Endothelial cell of umbilical vein (primary cell): Measurements from ENCODE around the gene ABR. TPM values are rescaled to one million over a fixed set of nuclear protein-coding genes. Genes with fewer than 3 reads are reported as not detected.

Experiments
- BruUV-seq: library from RNA; stranded (reverse); fragments of 400-500 nt; replicated peaks from 2 replicates; lab custom pipeline; 2021; lab: Mats Ljungman, UMichigan
- CTCF ChIA-PET: fragments of 300-600, 350-600 bp; sonication (Branson Sonifier 250); formaldehyde crosslinking; loops from one replicate; lab custom pipeline; 2021; ENCODE audit warnings: antibody characterized with exemption, inconsistent platforms; lab: Charles Lee
- POLR2A ChIA-PET: fragments of 300-600, 350-600 bp; sonication (Branson Sonifier 250); formaldehyde crosslinking; loops from one replicate; lab custom pipeline; 2021; ENCODE audit warnings: antibody characterized with exemption, inconsistent platforms; lab: Charles Lee
- DNase-seq: peaks from one replicate; pipeline ENCODE4 v3.0.0-alpha.2; 2011; ENCODE audit warnings: low read depth, low spot score
- FAIRE-seq: peaks from 2 replicates; lab custom pipeline; 2011; peaks lifted over from hg19 to GRCh38; lab: Jason Lieb, UNC
- H2AFZ ChIP-seq: 2 replicates; pipeline ENCODE4 v1.6.0; 2012; ENCODE audit warnings: low read depth, low read length, control low read depth, inconsistent platforms
- H3K27ac ChIP-seq: 2 replicates; pipeline ENCODE4 v1.5.1; 2011; ENCODE audit warnings: low read depth, mild to moderate bottlenecking, control low read depth, low read length, moderate library complexity; ENCODE audit not compliant: insufficient read depth
- H3K27me3 ChIP-seq, 2 experiments: 2 replicates each; pipeline versions ENCODE4 v1.6.0 to v1.6.1; 2011; ENCODE audit warnings: low read length in 2 of 2, mixed read lengths in 1 of 2; ENCODE audit not compliant: control insufficient read depth in 2 of 2, insufficient read depth in 2 of 2
- H3K36me3 ChIP-seq, 2 experiments: 2 replicates in 1 of 2; 3 replicates in 1 of 2; pipeline ENCODE4 v1.5.1; 2011; ENCODE audit warnings: low read length in 2 of 2, mild to moderate bottlenecking in 1 of 2, moderate library complexity in 1 of 2; ENCODE audit not compliant: control insufficient read depth in 2 of 2, insufficient read depth in 2 of 2; ENCODE audit errors: extremely low read depth in 1 of 2
- H3K4me1 ChIP-seq: 3 replicates; pipeline ENCODE4 v1.5.1; 2011; ENCODE audit warnings: mild to moderate bottlenecking, low read length; ENCODE audit not compliant: control insufficient read depth, insufficient read depth; ENCODE audit errors: extremely low read depth
- H3K4me2 ChIP-seq: 2 replicates; pipeline ENCODE4 v1.6.1; 2011; ENCODE audit warnings: low read length, control low read depth, mixed read lengths; ENCODE audit not compliant: insufficient read depth
- H3K4me3 ChIP-seq, 3 experiments: fragments of 200-600 bp in 1 of 3; sonication (generic), shearing (Covaris generic) in 1 of 3; replicated peaks in 1 of 3; 2 replicates each; pipeline ENCODE4 v1.5.1; 2011 to 2016; ENCODE audit warnings: control low read depth in 3 of 3, low read length in 3 of 3, mild to moderate bottlenecking in 2 of 3, inconsistent platforms in 1 of 3, low read depth in 1 of 3, moderate library complexity in 1 of 3; ENCODE audit not compliant: insufficient read depth in 1 of 3
- H3K79me2 ChIP-seq: 2 replicates; pipeline ENCODE4 v1.6.0; 2012; ENCODE audit warnings: low read length, inconsistent platforms; ENCODE audit not compliant: control insufficient read depth, insufficient read depth
- H3K9ac ChIP-seq: replicated peaks from 2 replicates; pipeline ENCODE3; 2011; ENCODE audit warnings: low read length, control low read depth; ENCODE audit not compliant: insufficient read depth; ENCODE audit errors: extremely low read depth
- H3K9me1 ChIP-seq: replicated peaks from 3 replicates; pipeline ENCODE4 v1.6.0; 2011; ENCODE audit warnings: mild to moderate bottlenecking, low read length; ENCODE audit not compliant: control insufficient read depth, insufficient read depth; ENCODE audit errors: extremely low read depth
- H3K9me3 ChIP-seq: replicated peaks from 2 replicates; pipeline ENCODE4 v1.5.1; 2012; ENCODE audit warnings: low read length, inconsistent platforms; ENCODE audit not compliant: control insufficient read depth, insufficient read depth
- H4K20me1 ChIP-seq: replicated peaks from 2 replicates; pipeline ENCODE3; 2011; ENCODE audit warnings: mild to moderate bottlenecking, low read length; ENCODE audit not compliant: control insufficient read depth, insufficient read depth; ENCODE audit errors: extremely low read depth
- EZH2 ChIP-seq: IDR thresholded peaks from 2 replicates; pipeline ENCODE4 v1.6.1; 2012; ENCODE audit warnings: borderline replicate concordance, low read depth, mild to moderate bottlenecking, moderate library complexity, low read length, inconsistent platforms; ENCODE audit not compliant: severe bottlenecking
- FOS ChIP-seq: IDR thresholded peaks from 2 replicates; pipeline ENCODE4 v1.6.1; 2011; ENCODE audit warnings: mild to moderate bottlenecking, low read length, moderate library complexity, borderline replicate concordance; ENCODE audit not compliant: insufficient read depth
- GATA2 ChIP-seq: IDR thresholded peaks from 2 replicates; pipeline ENCODE4 v1.7.0; 2011; ENCODE audit warnings: low read depth, mild to moderate bottlenecking, moderate library complexity, mixed read lengths, low read length; ENCODE audit not compliant: insufficient read length, insufficient read depth
- JUN ChIP-seq: IDR thresholded peaks from 2 replicates; pipeline ENCODE4 v1.6.1; 2011; ENCODE audit warnings: borderline replicate concordance, low read depth; ENCODE audit not compliant: insufficient read length, insufficient read depth
- MYC ChIP-seq: IDR thresholded peaks from one replicate; pipeline ENCODE4 v1.6.1; 2011; ENCODE audit warnings: mild to moderate bottlenecking, low read depth, low read length
- POLR2A ChIP-seq: IDR thresholded peaks from 2 replicates; pipeline ENCODE4 v1.6.1; 2012; ENCODE audit warnings: low read depth, mild to moderate bottlenecking, control low read depth, low read length
- POLR2AphosphoS5 ChIP-seq: IDR thresholded peaks from 2 replicates; pipeline ENCODE4 v1.6.1; 2012; ENCODE audit warnings: low read depth, mild to moderate bottlenecking, control low read depth, low read length, moderate library complexity; ENCODE audit not compliant: insufficient read depth
- dilution Hi-C: fragments of 300-500 bp; cut with MboI; formaldehyde crosslinking; loops from one replicate; pipeline ENCODE4 v1.15.0; 2019; ENCODE audit warnings: low sequenced_read_pairs; ENCODE audit not compliant: extremely low pct_ligation_motif_present
- intact Hi-C: fragments of 100-400 bp; cut with micrococcal nuclease; formaldehyde crosslinking; loops from one replicate; pipeline ENCODE4 v1.10.0; 2022
- polyA plus RNA-seq, 4 experiments: library from polyadenylated mRNA; depleted of rRNA in 3 of 4; stranded (reverse) in 3 of 4; unstranded in 1 of 4; fragments of >200 nt; gene quantifications; 2 replicates each; pipeline versions ENCODE4 v1.2.1 to v1.2.3, GENCODE V29; 2011 to 2012; ENCODE audit warnings: missing spikeins in 1 of 4
- total RNA-seq: library from RNA; stranded (reverse); gene quantifications from 2 replicates; pipeline ENCODE4 v1.2.3, GENCODE V29; 2021
- TF ChIP-seq, protein P1 (sequence below): IDR thresholded peaks from 2 replicates; pipeline ENCODE4 v1.6.1; 2011; ENCODE audit not compliant: insufficient read depth, insufficient read length
- TF ChIP-seq, protein P2 (sequence below), 2 donors: IDR thresholded peaks; 1 replicate in 1 of 2; 2 replicates in 1 of 2; pipeline ENCODE4 v1.5.1; 2011; ENCODE audit warnings: low read length in 2 of 2, mild to moderate bottlenecking in 2 of 2, moderate library complexity in 2 of 2, control low read depth in 1 of 2, inconsistent platforms in 1 of 2, low read depth in 1 of 2; ENCODE audit not compliant: insufficient read depth in 1 of 2; ENCODE audit errors: extremely low read depth in 1 of 2

ABR gene
- total and polyA plus RNA-seq, 2 donors (not counting 3 experiments of a cell fraction or from before 2014, with no cell fraction given), result 83.5 to 96.8 TPM

DNA sequence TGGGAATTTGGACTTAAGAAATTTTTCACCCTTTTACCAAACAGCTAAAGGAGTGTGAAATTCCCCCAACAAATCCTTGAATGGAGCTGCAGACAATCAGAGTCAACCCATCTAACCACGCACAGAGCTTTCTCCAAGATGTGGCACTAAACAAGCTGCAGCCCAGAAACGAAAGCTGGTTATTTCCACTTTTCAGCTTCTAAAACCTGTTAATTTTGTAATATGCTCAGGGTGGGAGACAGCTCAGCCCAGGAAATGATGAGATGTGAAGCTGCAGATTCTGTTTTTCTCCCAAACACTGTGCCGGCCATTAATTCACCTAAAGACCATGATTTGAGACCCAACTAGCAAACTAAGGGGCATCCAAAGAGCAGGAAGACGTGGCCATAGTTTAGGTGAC, 33.2 kb upstream of the ABR start:
- TF ChIP-seq, protein P1, sequence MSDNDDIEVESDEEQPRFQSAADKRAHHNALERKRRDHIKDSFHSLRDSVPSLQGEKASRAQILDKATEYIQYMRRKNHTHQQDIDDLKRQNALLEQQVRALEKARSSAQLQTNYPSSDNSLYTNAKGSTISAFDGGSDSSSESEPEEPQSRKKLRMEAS, result no peak
- no peak for TF ChIP-seq EZH2
- TF ChIP-seq JUN, result no peak
- TF ChIP-seq POLR2A, result no peak
- no peak for TF ChIP-seq MYC
- no peak for TF ChIP-seq POLR2AphosphoS5
- TF ChIP-seq, protein P2, sequence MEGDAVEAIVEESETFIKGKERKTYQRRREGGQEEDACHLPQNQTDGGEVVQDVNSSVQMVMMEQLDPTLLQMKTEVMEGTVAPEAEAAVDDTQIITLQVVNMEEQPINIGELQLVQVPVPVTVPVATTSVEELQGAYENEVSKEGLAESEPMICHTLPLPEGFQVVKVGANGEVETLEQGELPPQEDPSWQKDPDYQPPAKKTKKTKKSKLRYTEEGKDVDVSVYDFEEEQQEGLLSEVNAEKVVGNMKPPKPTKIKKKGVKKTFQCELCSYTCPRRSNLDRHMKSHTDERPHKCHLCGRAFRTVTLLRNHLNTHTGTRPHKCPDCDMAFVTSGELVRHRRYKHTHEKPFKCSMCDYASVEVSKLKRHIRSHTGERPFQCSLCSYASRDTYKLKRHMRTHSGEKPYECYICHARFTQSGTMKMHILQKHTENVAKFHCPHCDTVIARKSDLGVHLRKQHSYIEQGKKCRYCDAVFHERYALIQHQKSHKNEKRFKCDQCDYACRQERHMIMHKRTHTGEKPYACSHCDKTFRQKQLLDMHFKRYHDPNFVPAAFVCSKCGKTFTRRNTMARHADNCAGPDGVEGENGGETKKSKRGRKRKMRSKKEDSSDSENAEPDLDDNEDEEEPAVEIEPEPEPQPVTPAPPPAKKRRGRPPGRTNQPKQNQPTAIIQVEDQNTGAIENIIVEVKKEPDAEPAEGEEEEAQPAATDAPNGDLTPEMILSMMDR (IDR thresholded peaks at IDR 0.05; ENCODE audit: extremely low read depth in 1 of 2, insufficient read depth in 1 of 2, low read depth in 1 of 2, low read length in 2 of 2), result no peak
- TF ChIP-seq GATA2, result no peak
- no peak for TF ChIP-seq FOS
- no peaks in the 10 kb centered on the region for H3K4me1 ChIP-seq
- no peak overlapping the region for H3K4me3 ChIP-seq
- H3K4me2 ChIP-seq, result no peak overlapping the region
- H3K36me3 ChIP-seq, result no peaks in the 10 kb centered on the region
- DNase-seq (no peak), FAIRE-seq (no peak)
- CTCF ChIA-PET, result interaction anchor here (0.7 kb wide), 1 partner anchor 333 kb away, joined by 3 read pairs; no protein-coding TSS in a partner anchor
- H3K27ac ChIP-seq, result no peak overlapping the region
- H3K9me1 ChIP-seq, result no peaks in the 10 kb centered on the region
- H3K9ac ChIP-seq, result no peak overlapping the region
- dilution Hi-C loops, result no loop called here
- H4K20me1 ChIP-seq, result no peaks in the 10 kb centered on the region
- intact Hi-C loops, result no loop called here
- no peaks in the 10 kb centered on the region for H3K9me3 ChIP-seq
- no TSS peak for BruUV-seq
- no peak overlapping the region for H2AFZ ChIP-seq
- H3K79me2 ChIP-seq, result no peaks in the 10 kb centered on the region
- H3K27me3 ChIP-seq, result peaks cover 10 to 15% of the 10 kb centered on the region in 2 experiments
- POLR2A ChIA-PET, result no interaction called here
